BLaER1 (cell line): ENCODE results near the gene SORCS1.

Source experiments
- H3K27ac ChIP-seq: shearing (Covaris generic); formaldehyde crosslinking; 2 replicates; pipeline ENCODE4 v1.8.1; 2022
- H3K27me3 ChIP-seq: shearing (Covaris generic); formaldehyde crosslinking; 2 replicates; pipeline ENCODE4 v1.8.1; 2022
- H3K36me3 ChIP-seq: shearing (Covaris generic); formaldehyde crosslinking; 2 replicates; pipeline ENCODE4 v1.8.1; 2022
- H3K4me1 ChIP-seq: shearing (Covaris generic); formaldehyde crosslinking; 2 replicates; pipeline ENCODE4 v1.8.1; 2022
- H3K4me2 ChIP-seq: shearing (Covaris generic); formaldehyde crosslinking; 2 replicates; pipeline ENCODE4 v1.8.1; 2022
- H3K4me3 ChIP-seq: shearing (Covaris generic); formaldehyde crosslinking; 2 replicates; pipeline ENCODE4 v1.8.1; 2022
- H3K9ac ChIP-seq: shearing (Covaris generic); formaldehyde crosslinking; 2 replicates; pipeline ENCODE4 v1.8.1; 2022
- H3K9me3 ChIP-seq: shearing (Covaris generic); formaldehyde crosslinking; 2 replicates; pipeline ENCODE4 v1.8.1; 2022
- H4K20me1 ChIP-seq: shearing (Covaris generic); formaldehyde crosslinking; 2 replicates; pipeline ENCODE4 v1.8.1; 2022
- Cebpa-rat ChIP-seq: shearing (Covaris generic); IDR thresholded peaks from 2 replicates; pipeline ENCODE4 v1.8.1; 2022

Gene SORCS1

DNA sequence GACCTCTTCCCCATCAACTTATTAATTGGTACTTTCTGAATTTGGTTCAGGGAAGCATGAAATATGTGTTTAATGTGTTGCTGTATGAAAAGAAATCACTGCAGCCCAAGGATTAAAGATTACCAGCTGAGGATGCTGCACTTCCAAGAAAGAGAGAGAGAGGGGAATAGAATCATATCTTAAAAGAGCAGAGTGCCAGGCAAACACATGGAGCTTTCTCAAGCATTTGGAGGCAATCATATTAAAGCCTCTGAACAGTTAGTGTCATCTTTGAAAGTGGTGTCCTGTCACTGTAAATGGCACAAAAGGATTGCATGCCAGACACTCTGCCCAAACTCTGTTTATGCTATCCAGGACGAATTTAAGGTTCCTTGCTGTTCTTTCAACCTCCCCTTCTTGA lies 386.7 kb downstream of the SORCS1 start:
- no peak for TF ChIP-seq Cebpa-rat
- Histone ChIP-seq H4K20me1 (no peaks in the 10 kb centered on the region), H3K4me2 (no peak overlapping the region), H3K9me3 (no peaks in the 10 kb centered on the region), H3K4me1 (no peaks in the 10 kb centered on the region), H3K4me3 (no peak overlapping the region), H3K27me3 (no peaks in the 10 kb centered on the region), H3K36me3 (no peaks in the 10 kb centered on the region), H3K27ac (no peak overlapping the region), H3K9ac (no peak overlapping the region)

DNA sequence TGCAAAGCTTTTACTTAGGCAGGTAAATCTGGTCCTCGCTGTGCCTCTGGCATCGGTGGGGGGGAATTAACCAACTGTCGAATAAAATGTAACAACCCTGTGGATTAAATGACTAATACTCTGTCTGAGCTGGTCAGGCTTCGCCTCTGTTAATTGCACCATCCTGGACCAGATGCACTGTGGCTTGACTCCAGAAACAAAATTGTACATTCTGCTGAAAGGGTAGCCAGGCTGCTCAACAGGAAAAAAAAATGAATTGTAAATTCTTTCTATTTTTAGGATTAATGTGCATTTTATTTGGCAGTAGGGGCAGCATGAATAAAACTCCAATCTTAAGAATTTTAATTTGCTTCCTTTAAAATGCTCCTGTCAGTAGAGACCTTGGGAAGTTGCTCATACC lies 389.4 kb downstream of the SORCS1 start:
- H3K4me1 ChIP-seq, result no peaks in the 10 kb centered on the region
- TF ChIP-seq Cebpa-rat, result no peak
- no peak overlapping the region for H3K27ac ChIP-seq
- H3K27me3 ChIP-seq, result no peaks in the 10 kb centered on the region
- H3K4me3 ChIP-seq, result no peak overlapping the region
- no peaks in the 10 kb centered on the region for H4K20me1 ChIP-seq
- H3K36me3 ChIP-seq, result no peaks in the 10 kb centered on the region
- H3K9me3 ChIP-seq, result no peaks in the 10 kb centered on the region
- no peak overlapping the region for H3K4me2 ChIP-seq
- H3K9ac ChIP-seq, result no peak overlapping the region

DNA sequence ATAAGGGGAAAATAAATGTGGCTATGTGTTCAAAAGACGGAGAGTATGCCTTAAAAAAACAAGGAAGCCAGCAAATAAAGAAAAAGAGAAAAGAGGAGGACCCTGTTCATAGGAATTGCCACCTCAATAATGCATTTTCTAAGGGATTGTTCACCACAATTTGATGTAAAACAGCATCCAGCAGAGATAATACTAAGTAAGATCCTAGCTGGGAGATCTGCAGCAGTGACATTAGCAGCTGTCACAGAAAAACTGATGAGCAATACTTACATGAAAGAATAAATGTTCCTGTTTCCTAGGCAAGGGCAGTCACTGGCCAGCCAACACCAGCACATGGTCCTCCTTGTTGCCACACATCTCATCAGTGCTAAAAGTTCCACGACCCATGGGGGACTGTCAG lies 391.5 kb downstream of the SORCS1 start:
- Histone ChIP-seq H3K9me3 (no peaks in the 10 kb centered on the region), H4K20me1 (no peaks in the 10 kb centered on the region), H3K4me3 (no peak overlapping the region), H3K4me2 (no peak overlapping the region), H3K36me3 (no peaks in the 10 kb centered on the region), H3K9ac (no peak overlapping the region), H3K4me1 (no peaks in the 10 kb centered on the region), H3K27me3 (no peaks in the 10 kb centered on the region), H3K27ac (no peak overlapping the region)
- no peak for TF ChIP-seq Cebpa-rat

DNA sequence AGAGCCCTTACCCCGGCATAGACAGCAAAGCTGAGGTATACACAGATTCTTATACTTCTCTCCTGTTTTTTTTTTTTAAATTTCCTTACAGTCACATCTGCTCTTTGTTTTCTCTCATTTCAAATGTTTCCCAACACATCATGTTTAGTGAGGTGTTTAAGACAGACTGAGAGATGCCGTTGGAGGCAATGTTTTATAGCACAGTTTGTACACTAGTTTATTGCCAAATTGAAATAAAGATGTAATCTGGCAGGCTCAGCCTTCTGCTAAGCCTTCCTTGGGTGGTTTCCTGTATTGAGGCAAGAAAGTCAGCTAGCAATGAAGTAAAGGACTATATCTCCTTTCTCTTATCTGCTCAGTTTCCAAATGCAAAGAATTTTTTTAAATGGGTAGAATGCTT lies 393.4 kb downstream of the SORCS1 start:
- no peaks in the 10 kb centered on the region for H3K9me3 ChIP-seq
- no peak overlapping the region for H3K4me2 ChIP-seq
- no peaks in the 10 kb centered on the region for H3K36me3 ChIP-seq
- H3K4me1 ChIP-seq, result no peaks in the 10 kb centered on the region
- H4K20me1 ChIP-seq, result no peaks in the 10 kb centered on the region
- H3K27me3 ChIP-seq, result no peaks in the 10 kb centered on the region
- no peak for TF ChIP-seq Cebpa-rat
- H3K9ac ChIP-seq, result no peak overlapping the region
- H3K27ac ChIP-seq, result no peak overlapping the region
- H3K4me3 ChIP-seq, result no peak overlapping the region

DNA sequence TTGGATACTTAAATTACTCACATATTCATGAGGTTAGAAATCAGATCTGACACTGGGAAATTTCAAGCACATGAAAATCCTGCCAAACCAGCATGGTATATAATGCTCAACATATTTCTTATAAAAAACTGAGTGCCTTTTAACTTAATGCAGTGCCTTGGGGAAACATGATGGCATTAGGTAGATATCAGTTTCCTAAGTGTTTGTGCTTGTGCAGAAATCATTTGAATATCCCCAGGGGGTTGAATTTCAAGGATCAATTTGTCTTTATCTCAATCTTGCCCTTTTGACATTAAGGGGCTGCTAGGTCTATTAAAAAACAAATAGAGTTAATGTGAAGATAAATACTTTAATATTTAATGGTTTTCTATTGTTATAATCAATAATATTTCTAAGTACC lies 396.3 kb downstream of the SORCS1 start:
- Histone ChIP-seq H4K20me1 (no peaks in the 10 kb centered on the region), H3K9ac (no peak overlapping the region)

DNA sequence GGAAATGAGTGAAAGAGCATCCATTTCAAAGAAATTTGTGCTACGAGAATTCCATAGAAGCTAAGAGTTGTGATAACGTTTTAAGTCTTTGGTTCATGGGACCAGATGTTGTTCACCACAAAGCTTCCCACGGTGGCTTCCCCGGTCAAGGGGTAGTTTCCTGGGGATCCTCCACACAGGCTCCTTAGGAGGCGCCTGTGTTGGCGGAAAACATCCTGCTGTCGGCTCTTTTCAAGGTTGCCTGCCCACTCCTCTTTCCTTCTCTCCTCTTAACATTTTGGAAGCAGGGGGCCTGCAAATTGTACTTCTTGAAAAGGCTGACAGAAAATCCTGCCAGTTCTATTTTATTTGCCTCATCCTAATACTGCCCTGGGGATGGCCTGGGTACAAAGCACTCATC lies 398.6 kb downstream of the SORCS1 start:
- H3K36me3 ChIP-seq, result no peaks in the 10 kb centered on the region
- H3K27ac ChIP-seq, result no peak overlapping the region
- H3K4me1 ChIP-seq, result no peaks in the 10 kb centered on the region
- no peaks in the 10 kb centered on the region for H4K20me1 ChIP-seq
- H3K4me2 ChIP-seq, result no peak overlapping the region
- no peak for TF ChIP-seq Cebpa-rat
- no peak overlapping the region for H3K4me3 ChIP-seq
- H3K27me3 ChIP-seq, result no peaks in the 10 kb centered on the region
- H3K9me3 ChIP-seq, result no peaks in the 10 kb centered on the region
- no peak overlapping the region for H3K9ac ChIP-seq

More for the DNA sequence above, 396.3 kb downstream of the SORCS1 start:
- Histone ChIP-seq H3K9me3 (no peaks in the 10 kb centered on the region), H3K4me1 (no peaks in the 10 kb centered on the region), H3K27ac (no peak overlapping the region), H3K36me3 (no peaks in the 10 kb centered on the region), H3K27me3 (no peaks in the 10 kb centered on the region), H3K4me2 (no peak overlapping the region), H3K4me3 (no peak overlapping the region)
- TF ChIP-seq Cebpa-rat, result no peak

DNA sequence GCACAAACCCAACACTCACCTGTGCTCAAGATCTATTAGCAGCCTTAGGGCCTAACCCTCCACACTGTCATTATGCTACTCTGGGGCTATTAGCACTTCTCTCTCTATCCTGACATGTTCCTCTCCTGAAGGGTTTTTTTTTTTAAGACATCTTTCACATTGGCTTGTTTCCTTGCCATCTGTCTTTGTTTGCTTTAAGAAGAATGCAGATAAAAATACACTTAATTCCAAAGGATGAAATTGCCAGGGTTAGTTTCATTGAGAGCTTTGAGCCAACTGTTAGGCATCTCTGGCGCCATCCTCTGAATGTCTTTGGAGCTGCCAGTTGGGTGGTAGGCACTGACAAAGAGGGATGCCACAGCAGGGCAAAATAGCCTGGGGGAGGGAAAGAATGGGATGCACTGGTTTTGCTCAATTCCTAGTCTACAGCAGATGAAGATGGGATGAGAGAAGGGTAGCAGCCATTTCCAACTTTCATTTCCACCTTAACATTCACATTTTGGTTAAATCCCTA lies 399.2 kb downstream of the SORCS1 start:
- Histone ChIP-seq H3K27ac (no peak overlapping the region), H3K4me3 (no peak overlapping the region), H3K4me2 (no peak overlapping the region), H3K9ac (no peak overlapping the region), H3K27me3 (no peaks in the 10 kb centered on the region), H4K20me1 (no peaks in the 10 kb centered on the region), H3K36me3 (no peaks in the 10 kb centered on the region), H3K9me3 (no peaks in the 10 kb centered on the region), H3K4me1 (no peaks in the 10 kb centered on the region)
- no peak for TF ChIP-seq Cebpa-rat

DNA sequence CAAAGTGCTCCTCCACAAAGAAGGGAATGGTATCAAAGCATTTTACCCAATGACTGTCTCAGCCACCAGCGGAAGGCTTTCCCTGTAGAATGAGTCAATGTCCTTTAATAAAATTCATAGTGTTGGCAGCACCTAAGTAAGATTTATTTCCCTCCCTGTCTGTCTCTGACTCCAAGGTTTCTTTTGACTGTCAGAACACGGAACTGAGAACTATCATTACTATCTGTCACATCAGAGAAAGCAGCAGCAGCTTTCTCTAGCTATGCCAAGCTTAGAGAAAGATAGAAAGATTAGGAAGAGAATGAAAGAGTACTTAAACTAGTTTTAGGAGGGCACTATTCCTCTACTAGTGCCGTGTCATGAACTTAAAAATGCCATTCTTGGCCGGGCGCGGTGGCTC lies 400.1 kb downstream of the SORCS1 start:
- no peaks in the 10 kb centered on the region for H3K9me3 ChIP-seq
- no peak for TF ChIP-seq Cebpa-rat
- no peaks in the 10 kb centered on the region for H3K27me3 ChIP-seq
- no peak overlapping the region for H3K27ac ChIP-seq
- no peaks in the 10 kb centered on the region for H4K20me1 ChIP-seq
- no peaks in the 10 kb centered on the region for H3K4me1 ChIP-seq
- H3K4me3 ChIP-seq, result no peak overlapping the region
- no peaks in the 10 kb centered on the region for H3K36me3 ChIP-seq
- H3K4me2 ChIP-seq, result no peak overlapping the region
- H3K9ac ChIP-seq, result no peak overlapping the region

DNA sequence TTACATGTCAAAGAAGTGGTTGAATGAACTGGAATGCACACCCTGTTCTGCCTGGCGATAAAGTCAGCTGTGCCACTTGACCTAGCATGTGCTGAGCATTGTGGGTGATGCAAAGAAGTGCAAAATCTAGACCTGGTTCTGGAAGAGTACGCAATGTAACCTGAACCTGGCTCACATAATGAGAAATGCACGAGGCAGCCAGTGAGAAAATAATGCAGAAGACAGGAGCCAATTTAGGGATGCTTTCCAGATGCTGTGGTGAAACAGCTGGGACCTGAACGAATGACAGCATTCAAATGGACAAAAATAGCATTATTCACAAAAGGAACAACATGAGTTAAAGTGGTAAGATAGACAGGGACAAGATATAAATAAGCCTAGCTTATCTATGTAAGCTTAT lies 402.6 kb downstream of the SORCS1 start:
- Histone ChIP-seq H3K36me3 (no peaks in the 10 kb centered on the region), H3K9me3 (peaks cover 8% of the 10 kb centered on the region), H4K20me1 (no peaks in the 10 kb centered on the region), H3K9ac (no peak overlapping the region), H3K4me3 (no peak overlapping the region), H3K27ac (no peak overlapping the region), H3K4me2 (no peak overlapping the region), H3K4me1 (no peaks in the 10 kb centered on the region), H3K27me3 (no peaks in the 10 kb centered on the region)
- no peak for TF ChIP-seq Cebpa-rat

DNA sequence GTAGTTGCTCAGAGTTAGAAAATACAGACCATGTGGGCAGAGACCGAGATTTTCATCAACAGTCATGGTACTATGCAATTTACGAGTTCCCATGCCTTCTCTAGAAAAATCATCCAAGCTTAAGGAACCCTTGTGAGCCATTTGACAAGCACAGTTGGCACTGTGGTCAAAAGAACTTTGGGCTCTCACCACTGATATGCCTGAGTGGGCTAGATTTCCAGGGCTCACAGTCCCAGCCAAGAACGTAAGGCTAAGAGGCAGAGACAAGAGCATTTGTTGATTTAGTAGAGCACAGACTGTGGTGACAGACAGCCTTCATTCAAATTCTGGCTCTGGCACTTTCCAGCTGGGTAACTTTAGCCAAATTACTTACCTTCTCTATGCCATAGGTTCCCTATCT lies 407.0 kb downstream of the SORCS1 start:
- H3K9ac ChIP-seq, result no peak overlapping the region
- no peak overlapping the region for H3K4me2 ChIP-seq
- peaks cover 23% of the 10 kb centered on the region for H3K9me3 ChIP-seq
- H3K27me3 ChIP-seq, result no peaks in the 10 kb centered on the region
- H3K4me3 ChIP-seq, result no peak overlapping the region
- H3K4me1 ChIP-seq, result no peaks in the 10 kb centered on the region
- no peaks in the 10 kb centered on the region for H3K36me3 ChIP-seq
- no peaks in the 10 kb centered on the region for H4K20me1 ChIP-seq
- no peak for TF ChIP-seq Cebpa-rat
- H3K27ac ChIP-seq, result no peak overlapping the region

DNA sequence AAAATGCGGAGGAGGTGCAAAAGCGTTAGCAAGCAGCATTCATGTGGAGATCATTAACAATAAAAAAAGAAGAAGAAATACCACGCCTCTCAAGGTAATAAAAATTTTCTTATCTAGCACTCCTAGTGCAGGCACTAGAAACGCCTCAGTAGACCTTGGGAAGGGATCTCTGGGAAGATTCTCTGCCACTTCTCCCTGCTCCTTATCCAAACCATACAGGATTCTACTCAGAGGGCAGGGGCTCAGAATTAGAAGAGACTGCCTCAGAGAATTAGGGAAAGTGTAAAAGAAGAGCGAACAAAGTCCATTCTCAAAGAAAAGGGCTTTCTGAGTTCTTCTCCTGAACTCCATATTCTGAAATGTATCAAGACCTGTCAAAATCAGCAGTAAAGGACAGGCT lies 413.4 kb downstream of the SORCS1 start:
- no peak for TF ChIP-seq Cebpa-rat
- Histone ChIP-seq H3K4me2 (no peak overlapping the region), H3K9ac (no peak overlapping the region), H3K9me3 (peaks cover 6% of the 10 kb centered on the region), H3K27me3 (no peaks in the 10 kb centered on the region), H3K27ac (no peak overlapping the region), H4K20me1 (no peaks in the 10 kb centered on the region), H3K4me3 (no peak overlapping the region), H3K4me1 (no peaks in the 10 kb centered on the region), H3K36me3 (no peaks in the 10 kb centered on the region)
